HCT116 (cell line): Measurements from ENCODE around the gene ZNF423. TPM values are rescaled to one million over a fixed set of nuclear protein-coding genes. Genes with fewer than 3 reads are reported as not detected.

Experiments
- ATAC-seq: fragments of 200-7000 bp; cut with Tn5 transposase; 2 replicates; pipeline ENCODE4 v1.9.1; 2020; ENCODE audit warnings: mild to moderate bottlenecking, moderate library complexity
- BruUV-seq: library from RNA; stranded (reverse); fragments of 400-500 nt; replicated peaks from 2 replicates; lab custom pipeline; 2021; lab: Mats Ljungman, UMichigan
- CTCF ChIA-PET: fragments of 300-600 bp; sonication (Branson Sonifier 250); formaldehyde crosslinking; loops from one replicate; lab custom pipeline; 2021; ENCODE audit warnings: antibody characterized with exemption; lab: Charles Lee
- POLR2A ChIA-PET: fragments of 300-600, 350-600 bp; sonication (Branson Sonifier 250); formaldehyde crosslinking; loops from one replicate; lab custom pipeline; 2021; ENCODE audit warnings: antibody characterized with exemption; lab: Charles Lee
- RAD21 ChIA-PET, 2 experiments: fragments of 300-600 bp; sonication (Branson Sonifier 250); formaldehyde crosslinking; loops; one replicate each; lab custom pipeline; 2023; ENCODE audit warnings: low total read pairs in 2 of 2; ENCODE audit not compliant: uncharacterized antibody in 2 of 2, unreplicated experiment in 2 of 2, low non-redundant PET in 1 of 2; lab: Charles Lee
- DNase-seq: peaks from one replicate; pipeline ENCODE4 v3.0.0-alpha.2; 2010; ENCODE audit warnings: low read depth, low spot score
- H2AFZ ChIP-seq: fragments of 200-600 bp; shearing (Covaris generic), sonication (generic); 2 replicates; pipeline ENCODE4 v1.6.1; 2017; ENCODE audit warnings: low read depth, mixed run types, mixed read lengths, antibody characterized with exemption, low read length; ENCODE audit not compliant: poor library complexity, severe bottlenecking
- H3K27ac ChIP-seq: 2 replicates; pipeline ENCODE4 v1.5.1; 2012; ENCODE audit warnings: low read depth, low read length
- H3K27me3 ChIP-seq: fragments of 200-600 bp; sonication (generic); 2 replicates; pipeline ENCODE4 v1.6.1; 2016; ENCODE audit warnings: mixed run types, low read length, mixed read lengths; ENCODE audit not compliant: insufficient read depth
- H3K36me3 ChIP-seq, 2 experiments: fragments of 200-500 bp in 1 of 2; fragments of 200-600 bp in 1 of 2; sonication (Bioruptor generic) in 1 of 2; sonication (generic) in 1 of 2; 2 replicates each; pipeline versions ENCODE4 v1.5.1 to v1.6.1; 2014 to 2016; ENCODE audit warnings: low read length in 2 of 2, inconsistent platforms in 1 of 2, mixed read lengths in 1 of 2, mixed run types in 1 of 2; ENCODE audit not compliant: insufficient read depth in 2 of 2, control insufficient read depth in 1 of 2
- H3K4me1 ChIP-seq, 2 experiments: fragments of 200-600 bp in 1 of 2; sonication (generic) in 1 of 2; 2 replicates each; pipeline versions ENCODE4 v1.5.1 to v1.6.1; 2012 to 2017; ENCODE audit warnings: low read length in 2 of 2, inconsistent platforms in 1 of 2, mild to moderate bottlenecking in 1 of 2, mixed read lengths in 1 of 2, mixed run types in 1 of 2, moderate library complexity in 1 of 2; ENCODE audit not compliant: insufficient read depth in 2 of 2, control insufficient read depth in 1 of 2
- H3K4me2 ChIP-seq: fragments of 200-600 bp; sonication (generic); 2 replicates; pipeline ENCODE4 v1.6.1; 2017; ENCODE audit warnings: mixed run types, low read length, mixed read lengths
- H3K4me3 ChIP-seq, 2 experiments: fragments of 200-600 bp in 1 of 2; sonication (generic) in 1 of 2; replicated peaks in 1 of 2; 2 replicates each; pipeline ENCODE4 v1.5.1; 2011 to 2016; ENCODE audit warnings: low read length in 2 of 2, control low read depth in 1 of 2, low read depth in 1 of 2, mild to moderate bottlenecking in 1 of 2, mixed read lengths in 1 of 2, mixed run types in 1 of 2
- H3K79me2 ChIP-seq: fragments of 200-600 bp; sonication (generic); 2 replicates; pipeline ENCODE4 v1.6.1; 2017; ENCODE audit warnings: mild to moderate bottlenecking, mixed run types, low read length, moderate library complexity, mixed read lengths; ENCODE audit not compliant: insufficient read depth
- H3K9ac ChIP-seq: fragments of 200-600 bp; sonication (generic); 2 replicates; pipeline ENCODE4 v1.6.1; 2016; ENCODE audit warnings: low read length, mixed read lengths
- H3K9me2 ChIP-seq: fragments of 200-600 bp; sonication (generic), shearing (Covaris generic); 2 replicates; pipeline ENCODE4 v1.6.1; 2017; ENCODE audit warnings: mixed run types, mild to moderate bottlenecking, moderate library complexity; ENCODE audit not compliant: insufficient read depth
- H3K9me3 ChIP-seq, 2 experiments: fragments of 200-500 bp in 1 of 2; fragments of 200-600 bp in 1 of 2; sonication (Bioruptor generic) in 1 of 2; sonication (generic) in 1 of 2; 2 replicates each; pipeline ENCODE4 v1.6.1; 2014 to 2017; ENCODE audit warnings: low read length in 2 of 2, mixed read lengths in 2 of 2, inconsistent platforms in 1 of 2, low read depth in 1 of 2, mild to moderate bottlenecking in 1 of 2, mixed run types in 1 of 2, moderate library complexity in 1 of 2; ENCODE audit not compliant: control insufficient read depth in 1 of 2, insufficient read depth in 1 of 2
- H4K20me1 ChIP-seq: fragments of 200-600 bp; sonication (generic), shearing (Covaris generic); 2 replicates; pipeline ENCODE4 v1.6.1; 2017; ENCODE audit warnings: mixed run types, mild to moderate bottlenecking, moderate library complexity; ENCODE audit not compliant: insufficient read depth
- CBX3 ChIP-seq: IDR thresholded peaks from 2 replicates; pipeline ENCODE4 v1.6.1; 2012; ENCODE audit warnings: low read depth
- CEBPB ChIP-seq: IDR thresholded peaks from 2 replicates; pipeline ENCODE4 v1.6.1; 2012; ENCODE audit warnings: low read depth
- CTCF ChIP-seq, 3 experiments: fragments of 200-600 bp in 1 of 3; sonication (generic) in 1 of 3; IDR thresholded peaks in 2 of 3; conservative IDR thresholded peaks in 1 of 3; 2 replicates each; pipeline ENCODE4 v1.5.1; 2012 to 2017; ENCODE audit warnings: low read depth in 2 of 3, low read length in 2 of 3, antibody characterized with exemption in 1 of 3, borderline replicate concordance in 1 of 3, control low read depth in 1 of 3, mild to moderate bottlenecking in 1 of 3, mixed read lengths in 1 of 3, mixed run types in 1 of 3, moderate library complexity in 1 of 3; ENCODE audit not compliant: insufficient read depth in 1 of 3
- EZH2 ChIP-seq: fragments of 200-600 bp; sonication (generic); IDR thresholded peaks from 2 replicates; pipeline ENCODE4 v1.6.1; 2017; ENCODE audit warnings: antibody characterized with exemption, mixed run types
- EZH2phosphoT487 ChIP-seq: fragments of 200-600 bp; IDR thresholded peaks from 2 replicates; pipeline ENCODE4 v1.6.1; 2018; ENCODE audit warnings: antibody characterized with exemption, borderline replicate concordance
- FOSL1 ChIP-seq: IDR thresholded peaks from 2 replicates; pipeline ENCODE4 v1.6.1; 2012; ENCODE audit warnings: low read depth
- JUND ChIP-seq: IDR thresholded peaks from 2 replicates; pipeline ENCODE4 v1.6.1; 2012
- POLR2A ChIP-seq: IDR thresholded peaks from 2 replicates; pipeline ENCODE4 v1.7.0; 2011; ENCODE audit warnings: borderline replicate concordance; ENCODE audit not compliant: insufficient read depth, insufficient read length; ENCODE audit errors: extremely low read depth
- POLR2AphosphoS5 ChIP-seq: IDR thresholded peaks from 2 replicates; pipeline ENCODE4 v1.6.1; 2011; ENCODE audit warnings: mild to moderate bottlenecking, low read depth, low read length, moderate library complexity
- REST ChIP-seq: IDR thresholded peaks from 2 replicates; pipeline ENCODE4 v1.6.1; 2012; ENCODE audit warnings: low read depth
- SIN3A ChIP-seq: IDR thresholded peaks from 2 replicates; pipeline ENCODE4 v1.6.1; 2012; ENCODE audit warnings: low read depth
- SP1 ChIP-seq: IDR thresholded peaks from 2 replicates; pipeline ENCODE4 v1.6.1; 2012; ENCODE audit warnings: low read depth
- SRF ChIP-seq: IDR thresholded peaks from 2 replicates; pipeline ENCODE4 v1.6.1; 2012; ENCODE audit warnings: low read depth
- TCF7L2 ChIP-seq: IDR thresholded peaks from 2 replicates; pipeline ENCODE4 v1.7.0; 2011; ENCODE audit warnings: borderline replicate concordance, inconsistent platforms; ENCODE audit not compliant: insufficient read depth, insufficient read length; ENCODE audit errors: extremely low read depth
- YY1 ChIP-seq: IDR thresholded peaks from 2 replicates; pipeline ENCODE4 v1.6.1; 2011; ENCODE audit warnings: low read length, low read depth, moderate library complexity, mild to moderate bottlenecking; ENCODE audit not compliant: insufficient replicate concordance; ENCODE audit errors: extremely low read depth
- ZBTB33 ChIP-seq: IDR thresholded peaks from 2 replicates; pipeline ENCODE4 v1.6.1; 2011; ENCODE audit warnings: mild to moderate bottlenecking, low read length, moderate library complexity; ENCODE audit not compliant: insufficient replicate concordance; ENCODE audit errors: extremely low read depth
- ZFX ChIP-seq: fragments of 450-650 bp; IDR thresholded peaks from 2 replicates; pipeline ENCODE4 v1.6.1; 2017
- ZNF274 ChIP-seq: fragments of 200-500 bp; sonication (Bioruptor generic); IDR thresholded peaks from 2 replicates; pipeline ENCODE4 v1.6.1; 2014; ENCODE audit warnings: mild to moderate bottlenecking, low read depth, low read length, inconsistent platforms
- intact Hi-C: fragments of 100-400 bp; cut with micrococcal nuclease; formaldehyde crosslinking; loops from 2 replicates; pipeline ENCODE4 v1.10.0; 2022
- total RNA-seq: library from RNA; stranded (reverse); gene quantifications from one replicate; pipeline ENCODE4 v1.2.1, GENCODE V29; 2021; ENCODE audit not compliant: unreplicated experiment
- TF ChIP-seq, protein P1 (sequence below): IDR thresholded peaks from 2 replicates; pipeline ENCODE4 v1.6.1; 2012

The ZNF423 gene
- total RNA-seq, 1 experiment from 2014 or later, result 0.22 TPM

DNA sequence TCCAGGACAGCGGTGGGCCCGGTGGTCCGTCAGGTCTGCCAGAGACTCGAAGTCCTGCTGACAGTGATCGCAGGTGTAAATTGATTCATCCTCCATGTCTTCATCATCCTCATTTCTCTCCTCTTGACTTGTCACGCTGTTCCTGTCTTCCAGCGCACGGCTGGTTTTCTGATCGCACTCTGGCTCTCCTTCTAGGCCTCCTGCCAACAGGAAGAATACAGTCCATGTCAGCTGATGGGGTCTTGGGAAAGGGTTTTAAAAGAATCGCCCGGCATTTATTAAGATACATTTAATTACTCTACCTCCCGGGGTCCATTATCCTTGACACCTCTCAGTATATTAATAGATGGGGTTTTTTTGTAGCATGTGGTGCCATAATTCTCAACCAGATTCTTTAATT lies 125.1 kb downstream of the ZNF423 start:
- ChIA-PET CTCF (interaction anchor here (1.5 kb wide), 1 partner anchor 9 kb away, joined by 7 read pairs; no protein-coding TSS in a partner anchor), POLR2A (no interaction called here), RAD21 (no interaction called here)
- H4K20me1 ChIP-seq, result no peaks in the 10 kb centered on the region
- no peak for ATAC-seq
- no peak overlapping the region for H3K4me2 ChIP-seq
- no peak overlapping the region for H3K4me3 ChIP-seq
- H3K79me2 ChIP-seq, result no peaks in the 10 kb centered on the region
- no peak overlapping the region for H3K27ac ChIP-seq
- no peaks in the 10 kb centered on the region for H3K4me1 ChIP-seq
- no peaks in the 10 kb centered on the region for H3K36me3 ChIP-seq
- intact Hi-C loops, result no loop called here
- peaks cover 0 to 6% of the 10 kb centered on the region in 2 experiments; a peak in 1 of 4 replicates for H3K9me3 ChIP-seq
- no peaks in the 10 kb centered on the region for H3K27me3 ChIP-seq
- no peak for TF ChIP-seq JUND
- TF ChIP-seq ZNF274, result no peak
- no peak for TF ChIP-seq CTCF (IDR thresholded peaks at IDR 0.05 in 2 of 3, conservative IDR thresholded peaks at IDR 0.05 in 1 of 3; ENCODE audit: borderline replicate concordance in 1 of 3, insufficient read depth in 1 of 3, low read depth in 2 of 3, low read length in 2 of 3)
- no peak for TF ChIP-seq SRF
- no peak for TF ChIP-seq POLR2AphosphoS5
- TF ChIP-seq SIN3A, result no peak
- no peak for TF ChIP-seq FOSL1
- no peak for TF ChIP-seq ZFX
- TF ChIP-seq TCF7L2, result no peak
- no peak for TF ChIP-seq CEBPB
- TF ChIP-seq YY1, result no peak
- no peak for TF ChIP-seq EZH2
- TF ChIP-seq, protein P1, sequence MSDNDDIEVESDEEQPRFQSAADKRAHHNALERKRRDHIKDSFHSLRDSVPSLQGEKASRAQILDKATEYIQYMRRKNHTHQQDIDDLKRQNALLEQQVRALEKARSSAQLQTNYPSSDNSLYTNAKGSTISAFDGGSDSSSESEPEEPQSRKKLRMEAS, result no peak
- no peak for TF ChIP-seq CBX3
- no peak for TF ChIP-seq POLR2A
- no peak for TF ChIP-seq ZBTB33
- no peak for TF ChIP-seq EZH2phosphoT487
- TF ChIP-seq SP1, result no peak
- TF ChIP-seq REST, result no peak
- no peak overlapping the region for H2AFZ ChIP-seq
- H3K9me2 ChIP-seq, result no peaks in the 10 kb centered on the region
- no TSS peak for BruUV-seq
- no peak for DNase-seq
- H3K9ac ChIP-seq, result no peak overlapping the region
